ENCODE data around the gene CD7. TPM values are rescaled to one million over a fixed set of nuclear protein-coding genes. Genes with fewer than 3 reads are reported as not detected.

Gene CD7
- total RNA-seq, 2 experiments from 2014 or later: 284 to 295 TPM

GRCh38 chr17:82320140-82320840 lies 2.9 kb upstream of the CD7 start:
- CTCF ChIA-PET: interaction anchor here (0.6 to 3.1 kb wide), 10 partner anchors 7 to 85 kb away, joined by 3 to 49 read pairs (median 4); no protein-coding TSS in a partner anchor
- POLR2A ChIA-PET: interaction anchor here (0.9 to 3.9 kb wide), 3 partner anchors 17 to 22 kb away, joined by 3 to 25 read pairs (median 8); no protein-coding TSS in a partner anchor

- ChIA-PET CTCF (interaction anchor here (0.7 to 3.1 kb wide), 2 partner anchors 19 to 45 kb away, joined by 3 to 49 read pairs; no protein-coding TSS in a partner anchor), POLR2A (no interaction called here)
These were observed 2.2 kb upstream of the CD7 start for GRCh38 chr17:82319619-82320062.

- ChIA-PET CTCF (no interaction called here), POLR2A (no interaction called here)
These were observed 1.6 kb upstream of the CD7 start for GRCh38 chr17:82318772-82319606.

DNA sequence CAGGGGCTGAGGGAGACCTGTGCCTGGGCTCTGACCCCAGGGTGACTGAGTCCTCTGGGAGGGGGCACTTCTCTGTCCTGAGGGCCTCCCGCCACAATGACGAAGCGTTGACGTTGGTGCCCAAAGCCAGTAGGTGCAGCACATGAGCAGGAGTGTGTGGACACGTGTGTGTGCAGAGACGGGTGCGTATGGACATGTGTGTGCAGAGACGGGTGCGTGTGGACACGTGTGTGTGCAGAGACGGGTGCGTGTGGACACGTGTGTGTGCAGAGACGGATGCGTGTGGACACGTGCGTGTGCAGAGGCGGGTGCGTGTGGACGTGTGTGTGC lies 726 bp upstream of the CD7 start:
- ChIA-PET CTCF (interaction anchor here (1.0 to 2.6 kb wide), 7 partner anchors 11 to 112 kb away, joined by 3 to 22 read pairs (median 12); no protein-coding TSS in a partner anchor), POLR2A (interaction anchor here (0.7 to 2.9 kb wide), 6 partner anchors 14 to 80 kb away, joined by 4 to 71 read pairs (median 6); no protein-coding TSS in a partner anchor)

DNA sequence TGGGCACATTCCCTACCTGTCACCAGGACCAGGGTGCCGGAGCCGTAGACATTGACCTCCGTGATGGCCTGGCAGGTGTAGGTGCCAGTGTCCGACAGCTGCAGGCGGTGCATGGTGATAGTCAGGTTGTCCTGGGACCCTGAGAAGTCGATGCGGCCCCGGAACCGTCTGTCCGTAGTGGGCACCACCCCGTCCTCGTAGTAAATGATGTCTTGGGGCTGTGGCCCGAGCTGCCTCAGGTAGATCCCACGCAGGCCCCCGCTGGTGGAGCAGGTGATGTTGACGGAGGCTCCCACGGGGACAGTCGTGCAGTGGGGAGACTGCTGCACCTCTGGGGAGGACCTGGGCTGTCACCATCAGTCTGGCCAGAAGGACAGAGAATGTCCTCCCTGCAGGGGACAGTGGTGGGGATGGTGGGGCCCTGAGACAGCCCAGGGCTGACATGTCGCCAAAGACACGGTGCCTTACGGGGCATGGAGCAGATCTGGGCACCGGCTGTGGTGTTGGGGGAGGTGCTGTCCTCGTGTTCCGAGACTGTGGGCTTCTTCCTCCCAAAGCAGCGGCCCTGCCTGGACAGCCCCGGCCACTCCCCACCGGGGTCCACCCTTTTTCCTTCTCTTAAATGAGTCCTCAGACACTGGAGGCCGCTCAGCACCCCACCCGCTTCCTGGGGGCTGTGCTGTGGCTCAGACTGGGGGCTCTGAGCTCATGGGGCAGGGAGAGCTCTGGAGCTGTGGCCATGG lies 586 bp downstream of the CD7 start:
- CTCF ChIA-PET: interaction anchor here (0.8 to 2.6 kb wide), 7 partner anchors 10 to 111 kb away, joined by 3 to 22 read pairs (median 12); no protein-coding TSS in a partner anchor
- POLR2A ChIA-PET: interaction anchor here (0.6 to 2.9 kb wide), 12 partner anchors 13 to 217 kb away, joined by 3 to 71 read pairs (median 6); partner anchors contain the start of gene SLC16A3

GRCh38 chr17:82315703-82316358 lies 1.6 kb downstream of the CD7 start:
- CTCF ChIA-PET: interaction anchor here (2.3 to 2.6 kb wide), 2 partner anchors 9 to 14 kb away, joined by 14 to 22 read pairs; no protein-coding TSS in a partner anchor

DNA sequence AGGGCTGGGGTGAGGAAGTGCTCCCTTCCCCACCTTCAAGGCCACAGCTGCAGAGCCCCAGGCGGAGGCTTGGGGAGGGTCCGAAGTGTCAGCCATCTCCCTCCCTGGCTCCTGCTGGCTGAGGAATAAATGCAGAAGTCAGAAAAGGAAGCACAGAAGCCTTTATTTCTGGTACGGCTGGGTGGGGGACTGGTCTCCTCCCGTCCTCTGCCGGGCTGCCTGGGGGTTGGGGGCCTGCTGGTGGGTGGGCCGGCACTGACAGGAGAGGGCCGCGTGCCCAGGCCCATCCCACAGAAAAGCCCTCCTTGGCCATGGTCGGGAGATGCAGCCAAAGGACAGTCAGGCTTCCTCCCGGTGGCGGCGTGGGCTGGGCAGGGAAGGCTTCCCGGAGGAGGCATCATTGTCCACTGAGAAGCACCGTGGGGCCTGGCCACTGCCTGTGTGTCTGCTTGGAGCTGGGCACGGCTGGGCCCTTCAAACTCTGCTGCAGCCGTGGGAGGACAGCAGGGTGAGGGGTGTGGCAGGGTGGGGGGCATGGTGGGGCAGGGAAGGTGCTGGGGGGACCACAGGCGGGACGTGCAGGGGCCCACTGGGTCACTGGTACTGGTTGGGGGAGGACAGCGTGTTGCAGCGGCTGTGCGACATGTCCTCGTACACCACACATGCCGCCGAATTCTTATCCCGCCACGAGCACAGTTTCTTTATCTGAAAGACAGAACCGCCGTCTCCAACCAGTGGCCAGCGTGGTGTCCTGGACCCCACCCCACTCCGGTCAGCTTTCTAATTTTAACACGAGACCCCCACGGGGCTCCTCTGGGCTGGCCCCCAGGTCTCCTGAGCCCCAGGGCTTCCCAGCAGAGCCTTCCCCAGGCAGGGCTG lies 2.4 kb downstream of the CD7 start:
- CTCF ChIA-PET: interaction anchor here (1.1 to 1.3 kb wide), 2 partner anchors 16 to 79 kb away, joined by 3 to 4 read pairs; no protein-coding TSS in a partner anchor
- POLR2A ChIA-PET: no interaction called here

More at GRCh38 chr17:82315703-82316358, 1.6 kb downstream of the CD7 start:
- POLR2A ChIA-PET: interaction anchor here (0.7 to 2.9 kb wide), 5 partner anchors 12 to 47 kb away, joined by 3 to 71 read pairs (median 10); no protein-coding TSS in a partner anchor

GRCh38 chr17:82314012-82314726 lies 3.2 kb downstream of the CD7 start:
- ChIA-PET POLR2A (no interaction called here), CTCF (interaction anchor here (1.1 to 1.3 kb wide), 2 partner anchors 16 to 78 kb away, joined by 3 to 4 read pairs; no protein-coding TSS in a partner anchor)

DNA sequence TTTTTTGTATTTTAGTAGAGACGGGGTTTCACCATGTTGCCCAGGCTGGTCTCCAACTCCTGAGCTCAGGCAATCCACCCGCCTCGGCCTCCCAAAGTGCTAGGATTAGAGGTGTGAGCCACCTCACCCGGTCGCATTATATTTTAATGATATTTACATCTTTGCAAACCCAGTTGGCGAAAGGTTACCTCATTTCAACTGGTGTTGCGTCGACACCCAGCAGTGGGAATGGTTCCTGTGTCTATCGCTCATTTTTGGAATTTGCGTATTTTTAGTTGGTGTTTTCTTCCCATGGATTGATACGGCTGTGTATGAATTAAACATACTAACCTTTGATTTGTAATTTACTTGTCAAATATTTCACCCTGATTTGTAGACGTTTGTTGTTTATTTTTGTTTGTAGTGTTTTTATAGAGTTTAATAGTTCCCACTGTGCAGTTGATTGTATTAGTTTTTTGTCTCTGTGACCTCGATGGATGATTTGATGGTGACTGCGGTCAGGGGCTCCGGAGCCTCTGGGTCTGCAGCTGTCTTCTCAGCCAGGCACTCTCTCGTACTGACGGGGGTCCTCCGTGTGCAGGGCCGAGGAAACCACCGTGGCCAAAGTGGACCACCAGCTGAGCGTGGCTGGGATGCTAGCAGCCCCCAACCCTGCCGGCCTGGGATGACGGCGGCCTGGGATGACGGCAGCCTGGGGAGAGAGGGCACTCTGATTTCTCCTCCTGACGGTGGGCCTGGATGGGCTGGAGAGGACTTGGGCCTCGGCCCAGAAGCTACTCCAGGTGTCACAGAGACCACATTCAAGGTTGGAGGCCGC lies 4.0 kb downstream of the CD7 start:
- ChIA-PET CTCF (interaction anchor here (1.1 to 1.8 kb wide), 5 partner anchors 8 to 77 kb away, joined by 3 to 9 read pairs (median 4); no protein-coding TSS in a partner anchor), POLR2A (interaction anchor here (0.8 kb wide), 1 partner anchor 10 kb away, joined by 5 read pairs; no protein-coding TSS in a partner anchor)

GRCh38 chr17:82311971-82312370 lies 5.4 kb downstream of the CD7 start:
- CTCF ChIA-PET: interaction anchor here (1.2 to 1.8 kb wide), 3 partner anchors 9 to 15 kb away, joined by 3 to 9 read pairs (median 4); no protein-coding TSS in a partner anchor

DNA sequence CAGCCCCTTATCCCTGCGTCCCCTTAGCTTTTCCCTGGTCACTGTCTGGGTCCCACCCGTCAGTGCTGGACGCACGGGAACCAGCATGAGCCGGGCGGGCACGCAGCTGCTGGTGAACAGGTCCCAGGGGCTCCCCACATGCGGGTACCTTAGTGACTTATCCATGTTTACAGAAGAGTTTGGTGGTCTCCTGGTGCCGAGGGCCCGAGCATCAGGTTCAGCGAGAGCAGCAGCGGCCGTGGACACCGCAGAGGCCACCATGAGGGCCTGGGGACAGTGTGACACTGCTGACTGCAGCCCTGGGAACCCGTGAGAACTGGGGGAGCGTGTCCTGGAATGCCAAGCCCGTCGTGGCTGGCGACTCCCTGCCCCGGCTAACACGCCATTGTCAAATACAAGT lies 6.5 kb downstream of the CD7 start:
- CTCF ChIA-PET: no interaction called here
- POLR2A ChIA-PET: interaction anchor here (0.8 to 1.4 kb wide), 2 partner anchors 7 to 70 kb away, joined by 4 to 6 read pairs; no protein-coding TSS in a partner anchor

More at GRCh38 chr17:82311971-82312370, 5.4 kb downstream of the CD7 start:
- POLR2A ChIA-PET: interaction anchor here (1.4 kb wide), 1 partner anchor 9 kb away, joined by 4 read pairs; no protein-coding TSS in a partner anchor

DNA sequence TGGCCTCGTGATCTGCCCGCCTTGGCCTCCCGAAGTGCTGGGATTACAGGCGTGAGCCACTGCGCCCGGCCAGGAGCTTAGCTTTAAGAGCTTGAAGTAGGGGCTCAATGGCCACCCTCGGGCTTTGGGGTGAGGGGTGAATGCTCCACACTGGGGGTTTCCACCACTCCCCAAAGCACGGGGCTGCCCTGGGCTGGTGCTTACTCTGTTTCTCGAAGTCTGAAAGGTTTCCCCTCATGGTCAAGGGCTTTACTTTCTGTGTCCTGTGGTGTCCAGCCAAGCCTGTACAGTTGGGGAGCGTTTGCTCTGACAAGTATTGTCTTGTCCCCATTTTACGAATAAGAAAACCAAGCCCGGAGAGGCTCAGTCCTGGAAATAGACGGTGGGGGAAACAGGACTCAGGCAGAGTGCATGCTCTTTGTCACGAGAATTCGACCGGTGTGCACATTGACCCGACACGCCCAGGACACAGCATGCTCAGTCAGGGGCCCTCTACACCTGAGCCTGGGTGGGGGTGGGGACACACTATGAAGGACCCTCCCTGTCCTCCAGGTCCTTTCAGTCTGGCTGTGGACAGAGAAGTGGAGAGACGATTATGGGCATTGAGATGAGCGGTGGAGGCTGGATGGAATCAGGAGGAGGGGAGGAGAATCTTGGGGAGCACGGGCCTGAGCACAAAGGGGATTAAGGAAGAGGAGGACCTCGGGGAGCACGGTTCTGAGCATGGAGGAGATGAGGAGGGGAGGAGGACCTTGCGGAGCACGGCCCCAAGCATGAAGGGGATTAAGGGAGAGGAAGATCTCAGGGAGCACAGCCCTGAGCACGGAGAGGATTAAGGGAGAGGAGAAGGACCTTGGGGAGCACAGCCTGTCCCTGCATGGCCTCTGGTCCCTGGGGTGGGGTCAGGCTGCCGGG lies 7.5 kb downstream of the CD7 start:
- POLR2A ChIA-PET: interaction anchor here (0.8 to 1.4 kb wide), 2 partner anchors 12 to 13 kb away, joined by 3 to 8 read pairs; no protein-coding TSS in a partner anchor
- CTCF ChIA-PET: interaction anchor here (1.5 kb wide), 1 partner anchor 12 kb away, joined by 4 read pairs; no protein-coding TSS in a partner anchor

DNA sequence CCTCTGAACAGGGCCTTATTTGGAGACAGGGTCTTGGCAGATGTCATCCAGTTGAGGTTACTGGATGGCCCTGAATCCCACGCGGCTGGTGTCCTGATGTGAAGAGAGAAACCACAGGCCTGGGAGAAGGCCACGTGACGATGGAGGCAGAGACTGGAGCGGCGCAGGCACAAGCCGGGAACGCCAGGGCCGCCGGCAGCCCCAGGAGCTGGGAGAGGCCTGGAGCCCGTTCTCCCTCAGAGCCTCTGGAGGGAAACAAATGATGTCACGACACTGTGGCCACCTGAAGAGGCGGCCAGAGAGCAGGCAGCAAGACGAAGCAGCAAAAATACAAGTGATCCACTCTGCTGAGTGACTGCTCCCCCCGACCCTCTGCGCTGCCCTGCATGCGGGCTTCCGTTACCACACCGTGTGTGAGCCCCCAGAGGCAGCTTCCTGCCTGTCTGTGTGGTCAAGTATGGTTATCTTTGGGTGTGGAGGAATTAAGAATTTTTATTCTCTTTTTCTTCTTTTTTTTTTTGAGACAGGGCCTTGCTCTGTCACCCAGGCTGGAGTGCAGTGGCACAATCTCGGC lies 11.6 kb downstream of the CD7 start:
- ChIA-PET CTCF (interaction anchor here (0.7 to 4.0 kb wide), 5 partner anchors 8 to 70 kb away, joined by 3 to 14 read pairs (median 3); partner anchors contain the start of gene CD7), POLR2A (interaction anchor here (0.8 to 7.6 kb wide), 5 partner anchors 8 to 61 kb away, joined by 3 to 71 read pairs (median 3); partner anchors contain the start of gene CD7)

All from activated CD8-positive, alpha-beta memory T cell treated with anti-CD3 and anti-CD28 coated beads for 36 hours (primary cell).